Measurements from ENCODE around the gene UBASH3A.
A peak's percentile ranks its signal among the peaks of the same experiment; 100 is the strongest.

Gene UBASH3A

GRCh38 chr21:42493109-42494060 is 89.7 kb downstream of the UBASH3A start:
- no peak for DNase-seq

GRCh38 chr21:42495027-42495426 is 91.3 kb downstream of the UBASH3A start:
- DNase-seq: no peak

- peak in 1 of 2 experiments; percentile 46 for DNase-seq
Measured at GRCh38 chr21:42495765-42496119, 92.0 kb downstream of the UBASH3A start.

- DNase-seq: peak; percentile 97 to 98
Measured at GRCh38 chr21:42496120-42496838, 92.6 kb downstream of the UBASH3A start, which contains the start of gene RSPH1. Gene RSPH1, minus strand, starts transcription at chr21:42496224. Its CDS starts 38 bp downstream, at chr21:42496186.

- no peak for DNase-seq
Measured at GRCh38 chr21:42496839-42497202, 93.1 kb downstream of the UBASH3A start.

All from NCI-H2081 (cell line).